Inflammatory macrophage treated with lipopolysaccharide for 4 hours (primary cell): ENCODE measurements around the gene SPNS2.

Source experiments
- DNase-seq: peaks from one replicate; pipeline ENCODE4 v3.0.0-alpha.2; 2020

SPNS2 gene

DNA sequence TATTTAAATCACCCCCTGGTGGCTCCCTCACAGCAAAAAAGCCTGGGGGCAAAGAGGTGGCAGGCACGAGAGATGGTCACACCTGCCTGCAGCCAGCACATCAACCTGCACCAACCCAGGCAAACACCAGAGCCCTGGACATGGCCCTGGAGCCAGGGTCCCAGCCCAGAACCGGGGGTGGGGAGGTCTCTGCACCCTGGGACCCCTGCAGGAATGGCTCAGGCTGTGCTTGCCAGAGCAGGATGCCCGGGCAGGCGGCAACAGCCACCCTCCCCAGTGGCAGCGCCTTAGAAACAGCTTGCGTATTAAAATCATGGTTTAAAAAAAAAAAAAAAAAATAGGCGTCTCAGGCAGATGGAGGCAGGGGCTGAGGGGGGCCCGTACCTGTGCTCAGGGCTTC, 40.3 kb downstream of the SPNS2 start:
- no peak for DNase-seq

DNA sequence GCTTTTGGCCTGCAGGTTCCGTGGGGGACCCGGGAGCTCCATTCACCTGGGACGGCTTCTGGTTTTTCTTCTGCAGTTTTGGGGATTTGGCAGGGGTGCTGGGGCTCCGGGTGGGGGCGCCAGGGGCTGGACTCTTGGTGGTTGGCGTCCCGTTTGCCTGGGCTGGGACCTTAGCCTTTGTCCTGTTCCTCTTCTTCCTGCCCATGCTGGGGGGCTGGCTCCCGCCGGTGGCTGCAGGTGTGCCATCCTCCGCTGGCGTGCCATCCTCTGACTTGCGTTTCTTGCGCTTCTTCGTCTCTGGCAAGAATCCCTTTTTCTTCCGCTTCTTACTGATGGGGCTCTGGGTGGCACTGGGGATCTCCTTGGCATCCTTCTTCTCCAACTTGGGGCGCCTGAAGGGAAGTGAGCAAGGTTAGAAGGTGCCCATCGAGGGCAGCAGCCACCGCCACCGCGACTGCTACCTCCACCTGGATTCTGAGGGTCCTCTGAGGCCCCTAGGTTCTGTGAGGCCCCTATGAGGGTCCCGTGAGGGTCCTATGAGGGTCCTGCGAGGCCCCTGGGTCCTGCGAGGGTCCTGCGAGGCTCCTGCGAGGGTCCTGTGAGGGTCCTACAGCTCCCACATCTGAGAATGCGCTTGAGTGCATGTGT, 41.0 kb downstream of the SPNS2 start:
- DNase-seq, result no peak

DNA sequence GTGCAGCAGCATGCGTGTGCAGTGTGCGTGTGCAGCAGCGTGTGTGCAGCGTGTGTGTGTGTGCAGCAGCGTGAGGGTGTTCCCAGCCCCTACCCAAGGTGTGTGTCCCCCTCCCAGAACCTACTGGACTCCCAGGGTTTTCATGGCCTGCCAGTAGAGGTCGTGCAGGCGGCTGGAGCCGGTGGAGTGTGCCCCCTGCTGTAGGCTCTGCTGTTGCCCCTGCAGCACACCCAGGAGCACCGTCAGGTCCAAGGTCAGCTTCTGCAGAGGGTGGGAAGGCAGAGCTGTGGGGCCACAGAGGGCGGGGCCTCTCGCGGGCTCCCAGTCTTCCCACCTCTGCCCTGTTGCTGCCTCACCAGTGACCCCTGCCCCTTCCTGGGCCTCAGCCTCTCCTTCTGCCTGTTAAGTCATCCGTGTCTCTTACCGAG, 41.6 kb downstream of the SPNS2 start:
- DNase-seq, result peak; percentile 5

DNA sequence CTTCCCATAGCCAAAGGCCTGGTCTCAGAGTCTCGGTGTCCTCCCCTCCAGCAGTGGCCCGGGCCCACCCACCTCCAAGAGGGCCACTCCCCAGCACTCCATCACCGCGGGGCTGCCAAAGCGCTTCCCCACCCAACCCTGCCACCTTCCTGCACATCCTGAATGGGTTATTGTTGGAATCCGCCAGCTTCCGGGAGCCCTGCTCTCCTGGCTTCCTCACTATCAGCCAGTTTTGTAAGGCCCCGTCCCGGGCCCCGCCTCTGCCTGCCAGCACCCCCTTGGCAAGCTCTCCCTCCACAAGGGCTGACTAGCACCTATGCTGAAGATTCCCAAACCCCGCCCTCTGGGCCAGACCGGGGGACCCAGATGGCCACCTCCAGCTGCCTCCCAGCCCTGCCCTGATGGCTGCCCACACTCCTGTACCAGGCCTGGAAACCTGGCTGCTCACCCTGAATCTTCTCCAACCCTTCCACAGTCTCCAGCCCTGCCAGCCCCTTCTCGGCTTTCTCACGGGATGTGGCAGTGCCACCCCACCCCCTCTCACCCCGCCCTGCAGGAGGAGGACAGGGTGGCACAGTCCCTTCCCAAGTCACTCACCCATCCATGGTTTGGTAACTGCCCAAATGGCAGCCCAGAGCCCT, 42.1 kb downstream of the SPNS2 start:
- DNase-seq, result no peak

DNA sequence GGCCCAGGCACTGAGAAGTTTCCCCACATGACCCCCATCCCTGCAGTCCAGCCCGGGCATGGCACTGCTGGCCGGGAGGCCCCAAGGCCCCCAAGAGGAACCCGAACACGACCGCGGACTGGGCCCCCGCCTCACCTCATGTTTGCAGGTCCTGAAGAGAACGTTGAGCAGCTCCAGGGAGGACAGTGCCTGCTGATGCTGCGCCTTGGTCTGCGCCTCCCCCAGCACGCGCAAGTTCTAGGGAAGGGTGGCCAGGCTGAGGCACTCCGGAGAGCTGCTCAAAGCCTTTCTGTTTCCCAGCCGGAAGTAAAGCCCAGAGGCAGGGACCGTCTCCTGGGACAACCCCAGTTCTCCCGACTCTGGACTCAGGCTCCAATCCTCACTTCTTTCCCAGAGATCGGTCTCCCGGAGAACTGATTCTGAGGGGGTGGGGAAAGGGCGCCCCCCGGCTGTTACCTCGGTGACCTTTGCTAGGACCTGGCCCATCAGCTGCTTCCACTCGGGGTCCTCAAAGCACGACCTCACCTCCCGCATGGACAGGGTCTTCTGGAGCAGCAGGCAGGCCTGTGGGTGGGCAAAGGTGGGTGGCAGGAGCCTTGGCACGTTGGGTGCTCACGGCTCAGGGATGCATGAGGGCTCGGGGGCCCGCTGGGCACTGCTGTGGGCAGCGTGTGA, 42.8 kb downstream of the SPNS2 start:
- no peak for DNase-seq

DNA sequence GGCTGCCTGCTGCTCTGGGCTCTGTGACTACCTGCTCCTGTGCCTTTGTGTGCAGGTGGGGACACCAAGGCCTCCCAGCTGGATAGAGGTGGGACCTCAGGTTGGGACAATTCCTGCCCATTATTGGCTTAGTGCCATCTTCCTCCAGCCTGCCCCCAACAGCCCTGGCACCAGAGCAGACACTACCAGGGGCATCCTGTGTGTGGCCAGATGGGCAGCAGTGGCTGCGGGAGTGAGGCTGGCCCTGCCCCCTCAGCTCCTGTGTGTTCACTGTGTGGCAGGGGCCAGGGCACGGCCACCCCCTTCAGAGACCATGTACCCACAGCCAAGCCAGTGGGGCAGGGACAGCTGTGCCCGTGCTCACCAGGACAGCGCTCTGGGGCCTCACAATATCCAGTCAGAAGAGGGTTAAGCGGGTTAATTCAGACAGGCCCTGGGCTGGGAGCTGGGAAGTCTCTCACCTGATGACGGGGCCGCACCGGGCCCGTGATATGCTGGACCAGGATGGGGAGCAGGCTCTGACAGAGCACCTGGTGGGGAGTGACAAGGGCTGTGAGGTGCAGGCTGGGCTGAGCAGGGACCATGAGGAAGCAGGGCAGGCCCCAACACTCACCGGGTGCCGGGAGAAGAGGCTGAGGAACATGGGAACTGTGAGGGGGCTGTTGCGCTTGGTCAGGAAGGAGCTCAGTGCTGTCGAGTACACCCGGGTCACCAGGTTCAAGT, 43.5 kb downstream of the SPNS2 start:
- no peak for DNase-seq

DNA sequence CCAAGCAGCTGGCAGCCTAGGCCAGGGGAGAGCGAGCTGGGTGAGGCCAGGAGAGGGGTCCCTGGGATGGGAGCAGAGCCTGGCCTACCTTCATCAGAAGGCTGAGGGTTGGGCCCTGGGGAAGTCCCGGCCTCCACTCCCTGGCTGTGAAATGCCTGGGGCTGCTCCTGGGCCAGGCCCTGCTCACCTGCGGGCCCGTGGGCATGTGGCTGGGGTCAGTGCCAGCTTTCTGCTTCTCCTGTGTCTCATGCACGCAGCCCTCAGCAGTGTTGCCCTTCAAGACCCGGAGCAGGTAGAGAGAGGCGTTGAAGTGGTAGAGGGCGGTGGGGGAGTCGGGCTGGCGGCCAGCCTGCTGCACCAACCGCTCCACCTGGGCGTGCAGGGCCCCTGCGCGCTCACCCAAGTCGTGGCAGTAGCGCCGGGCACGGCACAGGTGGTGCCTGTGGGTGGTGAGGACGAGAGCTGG, 44.1 kb downstream of the SPNS2 start:
- DNase-seq, result no peak

DNA sequence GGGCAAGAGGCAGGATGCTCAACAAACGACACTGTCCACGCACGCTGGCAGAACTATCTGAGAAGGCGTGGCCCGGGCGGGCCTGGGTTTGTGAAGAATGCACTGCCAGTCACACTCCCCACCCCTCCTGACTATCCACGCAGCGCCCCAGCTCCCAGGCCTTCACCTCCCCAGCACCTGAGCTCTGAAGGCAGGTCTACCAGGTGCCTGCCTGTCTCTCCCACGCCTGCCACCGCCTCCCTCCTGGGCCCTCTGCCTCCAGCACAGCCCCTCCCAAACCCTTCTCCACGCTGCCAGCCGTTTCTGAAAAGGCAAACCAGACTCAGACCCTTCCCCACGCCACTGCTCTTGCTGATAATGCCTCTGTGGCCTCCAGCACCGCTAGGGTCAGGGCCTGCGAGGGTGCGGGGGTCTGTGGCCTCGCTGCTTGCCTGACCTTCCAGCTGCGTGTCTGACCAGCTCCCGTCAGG, 44.9 kb downstream of the SPNS2 start:
- no peak for DNase-seq

DNA sequence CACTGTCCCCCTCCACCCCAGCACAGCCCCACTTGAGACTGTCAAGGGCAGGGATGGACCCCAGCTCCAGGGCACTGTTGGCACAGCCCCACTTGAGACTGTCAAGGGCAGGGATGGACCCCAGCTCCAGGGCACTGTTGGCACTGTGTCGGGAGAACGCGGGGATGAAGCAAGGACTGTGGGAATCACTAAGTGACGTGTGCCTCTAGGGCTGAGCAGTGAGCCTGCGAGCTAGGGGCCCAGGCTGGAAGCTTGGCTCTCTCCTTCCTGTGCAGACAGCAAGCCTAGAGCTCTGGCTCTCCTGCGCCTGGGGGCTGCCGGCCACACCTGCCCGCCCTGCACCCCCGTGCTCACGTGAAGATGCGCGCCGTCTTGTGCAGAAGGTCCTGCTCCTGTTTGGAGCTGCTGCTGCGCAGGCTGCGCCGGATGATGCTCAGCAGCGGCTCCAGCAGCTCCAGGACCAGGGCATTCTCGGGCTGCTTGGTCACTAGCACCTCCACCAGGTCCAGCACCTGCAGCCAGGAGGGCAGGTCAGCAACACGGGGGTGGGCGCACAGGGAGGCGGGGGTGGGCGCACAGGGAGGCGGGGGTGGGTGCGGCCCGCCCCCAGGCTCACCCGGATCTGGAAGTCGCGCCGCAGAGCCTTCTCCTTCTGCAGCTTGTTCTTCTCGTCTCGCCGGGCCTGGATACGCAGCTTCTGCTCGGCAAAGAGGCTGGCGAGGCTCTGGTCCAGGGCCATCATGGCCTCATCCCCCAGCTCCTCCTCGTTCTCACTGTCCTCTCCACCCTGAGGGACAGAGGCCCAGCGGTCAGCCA, 45.7 kb downstream of the SPNS2 start:
- no peak for DNase-seq

DNA sequence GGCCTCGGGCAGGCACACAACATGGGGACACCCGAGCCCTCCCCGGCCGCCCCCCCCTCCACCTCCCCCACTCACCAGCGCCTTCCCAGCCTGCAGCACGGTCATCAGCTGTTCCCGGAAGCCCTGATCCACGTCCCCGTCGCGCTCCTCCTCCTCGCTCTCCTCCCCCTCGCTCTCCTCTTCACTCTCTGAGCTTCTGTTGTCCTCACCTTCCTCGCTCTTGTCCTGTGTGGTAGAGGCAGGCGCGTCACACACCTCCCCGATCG, 46.2 kb downstream of the SPNS2 start:
- no peak for DNase-seq

DNA sequence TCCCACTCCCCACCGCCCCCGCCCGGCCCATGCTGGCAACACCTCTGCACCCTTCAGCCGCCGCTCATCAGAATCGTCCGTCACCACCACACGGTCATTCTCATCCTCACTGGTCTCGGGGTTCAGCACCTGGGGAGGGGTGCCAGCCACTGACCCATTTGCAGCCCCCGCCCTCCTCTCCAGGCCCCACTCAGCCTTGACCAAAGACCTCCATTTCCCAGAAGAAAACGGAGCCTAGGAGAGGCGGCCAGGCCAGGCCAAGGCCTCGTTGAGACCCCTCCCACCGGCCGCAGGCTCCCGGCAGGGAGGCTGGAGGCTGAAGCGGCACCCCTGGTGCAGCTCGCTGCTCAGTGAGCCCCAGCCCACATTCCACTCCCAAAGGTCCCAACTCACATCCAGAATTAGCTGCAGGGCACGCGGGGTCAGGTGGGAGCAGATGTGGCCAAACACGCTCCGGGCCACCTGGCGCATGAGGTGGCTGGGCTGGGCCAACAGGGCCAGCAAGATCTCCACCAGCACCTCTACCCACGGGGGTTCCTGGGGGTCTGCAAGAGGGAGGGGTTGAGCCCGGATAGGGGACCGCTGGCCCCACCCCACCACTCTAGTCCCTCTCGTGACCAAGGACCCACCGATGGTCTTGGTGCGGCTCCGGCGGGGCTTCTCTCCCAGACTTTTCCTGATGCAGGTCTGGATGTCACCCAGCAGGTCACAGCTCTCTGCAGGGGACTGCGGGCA, 46.7 kb downstream of the SPNS2 start:
- DNase-seq, result no peak

DNA sequence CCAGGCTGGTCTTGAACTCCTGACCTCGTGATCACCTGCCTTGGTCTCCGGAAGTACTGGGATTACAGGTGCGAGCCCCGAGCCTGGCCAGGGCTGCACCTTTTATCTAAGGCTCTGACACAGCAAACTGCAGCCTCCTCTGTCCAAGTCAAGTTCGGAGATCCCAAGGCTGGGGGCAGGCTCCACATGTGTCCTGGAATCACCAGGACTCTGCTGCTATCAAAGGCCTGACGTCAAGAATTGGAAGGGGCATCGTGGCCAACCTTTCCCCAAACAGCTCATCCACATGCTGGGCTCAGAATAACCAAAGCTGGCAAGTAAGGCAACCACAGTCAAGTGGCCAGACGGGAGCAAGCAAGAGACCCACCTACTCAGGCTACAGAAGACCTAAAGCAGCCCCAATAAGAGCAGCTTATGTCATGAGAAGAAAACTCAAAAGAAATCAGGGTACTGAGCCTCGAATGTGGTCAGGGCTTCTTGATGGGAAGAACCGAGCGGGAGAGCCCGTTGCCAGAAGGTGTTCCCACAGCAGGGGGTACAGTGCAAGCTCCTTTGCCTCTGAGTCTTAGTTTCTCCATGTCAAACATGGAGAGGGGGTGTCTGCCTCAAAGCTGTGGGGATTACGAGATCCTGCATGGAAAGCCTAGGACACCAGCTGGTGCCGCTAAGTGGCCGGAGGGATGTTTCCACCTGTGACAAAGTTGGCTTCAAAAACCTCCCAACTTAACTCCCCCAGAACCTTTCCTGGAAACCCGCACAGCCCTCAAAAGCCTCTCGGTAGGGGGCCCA, 48.6 kb downstream of the SPNS2 start:
- DNase-seq, result no peak

DNA sequence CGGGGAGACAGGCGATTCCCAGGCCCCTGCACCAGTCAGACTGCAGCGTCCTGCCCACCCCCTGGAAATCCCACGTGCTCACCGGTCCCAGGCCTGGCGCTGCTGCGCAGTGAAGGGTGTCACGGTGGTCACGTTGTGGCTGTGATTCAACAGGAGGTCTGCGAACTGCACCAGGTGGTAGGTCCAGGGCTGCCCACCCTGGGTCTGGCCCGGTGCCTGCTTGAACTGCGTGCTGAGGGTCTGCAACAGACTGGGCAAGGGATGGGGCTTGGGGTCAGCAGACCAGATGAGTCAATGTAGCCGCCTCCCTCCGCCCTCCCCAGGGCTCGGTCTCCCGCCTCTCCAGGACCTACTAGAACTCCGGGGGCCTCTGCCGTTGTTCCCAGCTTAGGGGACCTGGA, 49.4 kb downstream of the SPNS2 start:
- DNase-seq, result no peak

DNA sequence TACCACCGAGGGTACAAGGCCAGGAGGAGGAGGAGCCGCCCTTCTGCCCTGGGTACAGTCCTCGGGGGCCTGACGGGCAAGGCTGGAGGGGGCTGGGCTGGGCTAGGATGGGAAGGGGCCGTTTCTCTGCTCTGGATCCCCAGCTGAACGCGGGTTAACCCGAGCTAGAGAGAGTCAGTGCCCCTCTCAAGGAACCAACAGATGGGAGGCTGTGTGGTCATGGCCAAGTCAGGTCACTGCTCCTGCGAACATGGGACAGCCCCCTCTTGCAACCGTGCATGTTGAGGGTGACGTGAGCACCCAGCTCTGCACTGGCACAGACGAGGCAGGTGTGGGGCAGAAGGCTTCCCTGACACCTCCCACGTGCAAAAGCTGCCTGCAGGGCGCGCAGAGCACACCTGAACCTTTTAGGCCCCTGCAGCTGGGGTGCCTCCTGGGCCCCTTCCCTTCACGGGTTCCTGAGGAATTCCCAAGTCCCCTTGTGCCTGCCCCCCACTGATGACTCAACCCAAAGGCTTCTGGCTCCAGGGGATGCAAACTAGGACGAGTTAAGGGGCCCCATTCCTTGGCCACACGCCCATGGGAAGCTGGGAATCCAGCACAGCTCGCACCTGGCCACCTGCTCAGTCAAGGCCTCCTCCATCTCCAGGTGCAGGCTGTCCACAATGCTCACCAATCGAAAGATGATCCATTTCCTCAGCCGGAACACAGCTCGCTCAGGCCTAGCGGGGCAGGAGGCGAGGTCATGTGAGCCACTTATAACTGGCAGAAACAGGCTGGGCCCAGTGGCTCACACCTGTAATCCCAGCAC, 50.2 kb downstream of the SPNS2 start:
- DNase-seq, result no peak

DNA sequence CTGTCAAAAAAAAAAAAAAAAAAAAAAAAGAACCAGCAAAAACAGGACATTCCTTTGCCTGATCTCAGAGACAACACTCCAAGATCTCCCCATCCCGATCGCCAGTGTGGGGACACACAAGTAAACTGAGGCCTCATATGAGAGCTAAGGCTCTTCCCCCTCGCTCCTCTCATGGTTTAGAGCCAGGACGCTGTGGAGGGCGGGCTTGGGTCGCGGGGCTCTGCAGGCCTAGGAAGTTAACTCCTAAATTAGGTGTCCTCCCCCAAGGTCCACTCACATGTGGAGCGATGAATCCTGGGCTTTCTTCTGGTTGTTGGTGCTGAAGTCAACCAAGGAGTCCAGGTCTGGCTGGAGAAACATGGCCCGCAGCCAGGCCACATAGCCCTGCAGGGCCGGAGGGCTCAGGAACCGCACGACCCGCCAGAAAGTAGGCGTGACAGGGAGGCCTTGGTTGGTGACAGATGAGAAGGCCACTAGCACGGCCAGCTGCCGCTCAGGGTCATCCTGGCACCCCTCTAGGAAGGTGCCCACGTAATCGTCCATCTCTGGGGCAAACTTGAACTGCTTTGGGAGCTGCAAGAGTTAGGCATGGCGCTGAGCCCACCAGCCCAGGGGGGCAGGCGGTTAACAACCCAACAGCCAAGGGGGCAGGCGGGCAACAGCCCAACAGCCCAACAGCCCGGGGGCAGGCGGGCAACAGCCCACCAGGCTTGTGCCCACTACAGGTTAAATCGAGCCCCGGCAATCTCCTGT, 51.3 kb downstream of the SPNS2 start:
- no peak for DNase-seq

DNA sequence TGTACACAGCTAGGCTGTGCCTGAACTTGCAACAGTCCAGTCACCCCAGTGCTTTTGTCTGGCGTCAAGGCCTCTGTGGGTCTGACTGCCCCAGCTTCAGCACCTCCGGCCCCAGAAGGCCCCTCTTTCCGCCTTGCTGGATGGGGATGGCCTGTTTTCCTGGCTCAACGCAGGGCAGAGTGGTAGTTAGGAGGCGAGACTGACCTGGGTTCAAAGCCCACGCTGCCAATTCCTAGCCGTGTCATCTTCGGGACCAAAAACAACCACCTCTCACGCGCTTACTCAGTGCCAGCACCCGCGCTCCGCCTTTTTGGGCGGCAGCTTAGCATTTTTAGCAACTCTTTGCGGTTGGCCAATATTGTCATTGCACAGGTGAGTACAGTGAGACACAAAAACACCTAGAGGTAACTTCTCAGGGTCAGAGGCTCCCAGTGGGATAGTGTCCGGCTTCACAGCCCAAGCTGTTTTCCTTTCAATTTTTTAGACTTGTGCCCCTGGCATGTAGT, 51.9 kb downstream of the SPNS2 start:
- no peak for DNase-seq

DNA sequence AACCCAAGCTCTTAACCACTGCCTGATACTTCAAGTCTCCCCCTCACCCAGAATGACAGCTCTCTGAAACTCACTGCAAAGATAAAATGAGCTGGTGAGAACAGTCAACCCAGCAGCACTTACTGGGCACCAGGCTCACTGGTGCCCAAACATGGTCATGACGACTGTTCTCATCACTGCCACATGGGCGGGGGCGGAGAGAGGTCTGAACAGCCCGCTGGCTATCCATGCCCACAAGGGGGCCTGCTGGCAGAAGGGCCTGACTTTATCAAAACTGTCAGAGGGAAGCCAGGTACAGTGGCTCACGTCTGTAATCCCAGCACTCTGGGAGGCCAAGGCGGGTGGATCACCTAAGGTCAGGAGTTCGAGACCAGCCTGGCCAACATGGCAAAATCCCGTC, 52.5 kb downstream of the SPNS2 start:
- peak; percentile 4 for DNase-seq

DNA sequence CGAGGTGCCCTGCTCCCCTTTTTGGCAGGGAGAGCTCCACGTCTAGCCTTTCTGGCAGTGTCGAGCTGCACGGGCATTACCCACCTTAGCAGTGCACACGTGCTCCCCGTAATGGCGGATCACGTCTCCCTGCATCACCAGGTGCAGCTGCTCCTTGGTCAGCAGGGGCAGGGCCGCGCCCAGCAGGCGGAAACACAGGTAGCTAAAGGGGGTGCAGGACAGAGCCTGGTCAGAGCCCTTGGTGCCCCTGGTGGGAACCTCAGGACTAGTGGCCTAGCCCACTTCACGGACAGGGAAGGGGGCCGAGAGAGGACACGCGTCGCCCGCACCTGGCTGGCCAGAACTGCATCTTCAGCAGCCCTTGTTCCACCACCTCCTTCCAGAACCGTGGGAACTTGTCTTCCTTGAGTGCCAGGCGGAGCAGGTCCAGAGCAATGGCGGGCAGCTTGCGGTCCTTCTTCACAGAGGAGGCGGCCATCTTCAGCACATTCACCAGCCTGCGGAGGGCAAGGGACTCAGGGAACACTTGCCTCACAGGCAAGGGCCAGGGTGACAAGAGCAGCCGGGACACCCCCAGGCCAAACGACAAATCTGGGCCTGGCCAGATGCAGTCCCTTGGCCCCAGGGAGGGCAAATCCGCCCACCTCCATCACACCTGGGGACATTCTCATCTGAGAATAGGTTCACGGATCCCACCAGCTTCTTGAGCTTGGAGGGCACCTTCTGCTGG, 53.3 kb downstream of the SPNS2 start:
- DNase-seq, result no peak

DNA sequence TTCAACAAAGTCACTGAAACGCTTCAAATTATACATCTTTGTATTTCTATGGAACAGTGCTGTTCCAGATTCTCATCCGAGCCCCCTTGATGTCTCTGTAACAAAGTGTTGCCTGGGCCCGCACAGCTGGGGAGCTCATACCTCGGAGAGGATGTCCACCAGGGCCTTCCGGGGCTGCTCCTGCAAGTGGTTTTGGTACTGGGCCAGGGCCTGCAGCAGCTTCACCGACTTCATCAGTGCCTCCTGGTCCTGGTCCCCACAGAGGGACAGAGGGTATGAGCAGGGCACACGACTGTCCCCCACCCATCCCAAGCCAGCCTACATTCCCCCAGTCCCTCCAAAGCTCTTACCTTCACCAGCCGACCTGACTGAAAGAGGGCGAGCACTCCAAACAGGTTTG, 55.0 kb downstream of the SPNS2 start:
- no peak for DNase-seq
